OCI-LY1 (cell line): ENCODE measurements around the gene DACH1.

ENCODE experiments used
- H2AFZ ChIP-seq: fragments of 200-600 bp; sonication (generic), shearing (Covaris generic); 2 replicates; pipeline ENCODE4 v1.6.0; 2014; ENCODE audit warnings: antibody characterized with exemption, mild to moderate bottlenecking, low read length
- H3F3A ChIP-seq: fragments of 200-600 bp; sonication (generic), shearing (Covaris generic); 2 replicates; pipeline ENCODE4 v1.6.0; 2014; ENCODE audit warnings: mild to moderate bottlenecking, antibody characterized with exemption, low read length, moderate library complexity; ENCODE audit not compliant: insufficient read depth
- H3K27ac ChIP-seq: fragments of 200-600 bp; sonication (generic); 2 replicates; pipeline ENCODE4 v1.5.1; 2014; ENCODE audit warnings: low read length, mixed run types, mild to moderate bottlenecking, low read depth; ENCODE audit not compliant: poor library complexity, severe bottlenecking
- H3K27me3 ChIP-seq: fragments of 200-600 bp; sonication (generic); 2 replicates; pipeline ENCODE4 v1.6.0; 2014; ENCODE audit warnings: antibody characterized with exemption, mild to moderate bottlenecking, low read length, moderate library complexity; ENCODE audit not compliant: insufficient read depth
- H3K36me3 ChIP-seq: fragments of 200-600 bp; sonication (generic); 2 replicates; pipeline ENCODE4 v1.6.1; 2014; ENCODE audit warnings: mild to moderate bottlenecking, antibody characterized with exemption, low read length, moderate library complexity, mixed read lengths; ENCODE audit not compliant: insufficient read depth
- H3K4me1 ChIP-seq: fragments of 200-600 bp; sonication (generic); 2 replicates; pipeline ENCODE4 v1.5.1; 2014; ENCODE audit warnings: mild to moderate bottlenecking, low read length, moderate library complexity; ENCODE audit not compliant: insufficient read depth, severe bottlenecking
- H3K4me2 ChIP-seq: fragments of 200-600 bp; sonication (generic), shearing (Covaris generic); 2 replicates; pipeline ENCODE4 v1.6.1; 2014; ENCODE audit warnings: low read length
- H3K4me3 ChIP-seq: fragments of 200-600 bp; sonication (generic); 2 replicates; pipeline ENCODE4 v1.5.1; 2014; ENCODE audit warnings: low read length, low read depth, mild to moderate bottlenecking, mixed read lengths; ENCODE audit not compliant: poor library complexity, severe bottlenecking
- H3K79me2 ChIP-seq: fragments of 200-600 bp; shearing (Covaris generic); 2 replicates; pipeline ENCODE4 v1.6.1; 2016; ENCODE audit warnings: mixed run types, low read length, mixed read lengths; ENCODE audit not compliant: insufficient read depth
- H3K9ac ChIP-seq: fragments of 200-600 bp; sonication (generic), shearing (Covaris generic); 2 replicates; pipeline ENCODE4 v1.6.1; 2014; ENCODE audit warnings: mild to moderate bottlenecking, low read length, mixed read lengths
- H3K9me2 ChIP-seq: fragments of 200-600 bp; sonication (generic), shearing (Covaris generic); 2 replicates; pipeline ENCODE4 v1.6.1; 2014; ENCODE audit warnings: low read depth, mild to moderate bottlenecking, low read length, mixed read lengths
- H3K9me3 ChIP-seq: fragments of 200-600 bp; shearing (Covaris generic); 2 replicates; pipeline ENCODE4 v1.6.1; 2014; ENCODE audit warnings: low read length, mixed read lengths
- H4K20me1 ChIP-seq: fragments of 200-600 bp; sonication (generic), shearing (Covaris generic); 2 replicates; pipeline ENCODE4 v1.6.0; 2016; ENCODE audit warnings: mild to moderate bottlenecking, low read length; ENCODE audit not compliant: insufficient read depth
- CTCF ChIP-seq: fragments of 200-600 bp; sonication (generic), shearing (Covaris generic); IDR thresholded peaks from 2 replicates; pipeline ENCODE4 v1.5.1; 2017; ENCODE audit warnings: mild to moderate bottlenecking, antibody characterized with exemption, low read length, moderate library complexity, mixed read lengths
- EZH2 ChIP-seq: fragments of 200-600 bp; sonication (generic), shearing (Covaris generic); IDR thresholded peaks from 2 replicates; pipeline ENCODE4 v1.8.0; 2017; ENCODE audit warnings: borderline replicate concordance, mixed run types, mild to moderate bottlenecking, antibody characterized with exemption, low read length, moderate library complexity, mixed read lengths

DACH1 gene

GRCh38 chr13:71721104-71721503 lies 145.9 kb downstream of the DACH1 start:
- H3K4me1 ChIP-seq: no peaks in the 10 kb centered on the region
- no peak for TF ChIP-seq EZH2
- TF ChIP-seq CTCF: no peak

GRCh38 chr13:71718931-71719330 lies 148.1 kb downstream of the DACH1 start:
- no peaks in the 10 kb centered on the region for H3K9me3 ChIP-seq
- H3K9ac ChIP-seq: no peak overlapping the region
- no peaks in the 10 kb centered on the region for H3K27me3 ChIP-seq
- H3K9me2 ChIP-seq: no peaks in the 10 kb centered on the region
- no peak for TF ChIP-seq EZH2
- TF ChIP-seq CTCF: no peak
- H2AFZ ChIP-seq: no peak overlapping the region
- no peak overlapping the region for H3K4me2 ChIP-seq
- H3F3A ChIP-seq: no peaks in the 10 kb centered on the region
- H3K36me3 ChIP-seq: no peaks in the 10 kb centered on the region
- H3K4me3 ChIP-seq: no peak overlapping the region
- no peaks in the 10 kb centered on the region for H3K79me2 ChIP-seq
- H3K27ac ChIP-seq: no peak overlapping the region
- no peaks in the 10 kb centered on the region for H3K4me1 ChIP-seq
- no peaks in the 10 kb centered on the region for H4K20me1 ChIP-seq

More at GRCh38 chr13:71721104-71721503, 145.9 kb downstream of the DACH1 start:
- Histone ChIP-seq H3K9ac (no peak overlapping the region), H3F3A (no peaks in the 10 kb centered on the region), H3K4me2 (no peak overlapping the region), H2AFZ (no peak overlapping the region), H3K27ac (no peak overlapping the region), H3K27me3 (no peaks in the 10 kb centered on the region), H3K36me3 (no peaks in the 10 kb centered on the region), H3K9me2 (no peaks in the 10 kb centered on the region), H3K79me2 (no peaks in the 10 kb centered on the region), H4K20me1 (0 out of 2 replicates have a peak, but pooled peaks cover 2% of the 10 kb centered on the region), H3K4me3 (no peak overlapping the region), H3K9me3 (no peaks in the 10 kb centered on the region)

GRCh38 chr13:71714802-71715375 lies 152.1 kb downstream of the DACH1 start:
- H3K27ac ChIP-seq: no peak overlapping the region
- H3K27me3 ChIP-seq: no peaks in the 10 kb centered on the region
- H2AFZ ChIP-seq: no peak overlapping the region
- TF ChIP-seq EZH2 (no peak), CTCF (no peak)
- no peak overlapping the region for H3K9ac ChIP-seq
- no peaks in the 10 kb centered on the region for H3F3A ChIP-seq
- H3K4me1 ChIP-seq: no peaks in the 10 kb centered on the region
- H3K9me2 ChIP-seq: no peaks in the 10 kb centered on the region
- H4K20me1 ChIP-seq: no peaks in the 10 kb centered on the region
- H3K4me3 ChIP-seq: no peak overlapping the region
- no peaks in the 10 kb centered on the region for H3K9me3 ChIP-seq
- H3K4me2 ChIP-seq: no peak overlapping the region
- no peaks in the 10 kb centered on the region for H3K36me3 ChIP-seq
- H3K79me2 ChIP-seq: no peaks in the 10 kb centered on the region
